Fibroblast of lung (primary cell): ENCODE data around the gene PHC1. TPM values are rescaled to one million over a fixed set of nuclear protein-coding genes. Genes with fewer than 3 reads are reported as not detected.
"Not testable (repeated sequence)": the region's sequence is repeated elsewhere in the genome, so short reads cannot be mapped to it uniquely, and the experiment has no call there.

Experiments used
- DNase-seq, 2 donors: peaks; one replicate each; pipeline versions ENCODE4 v3.0.0 to v3.0.0-alpha.2; 2010; ENCODE audit warnings: low read depth in 2 of 2
- H2AFZ ChIP-seq: 2 replicates; pipeline ENCODE4 v1.5.1; 2012; ENCODE audit warnings: low read length, control low read depth, inconsistent platforms
- H3K27ac ChIP-seq: 2 replicates; pipeline ENCODE4 v1.5.1; 2011; ENCODE audit warnings: low read length, control low read depth; ENCODE audit not compliant: insufficient read depth
- H3K27me3 ChIP-seq: 2 replicates; pipeline ENCODE4 v1.5.1; 2011; ENCODE audit warnings: mild to moderate bottlenecking, low read length; ENCODE audit not compliant: control insufficient read depth, insufficient read depth
- H3K36me3 ChIP-seq: 2 replicates; pipeline ENCODE4 v1.5.1; 2011; ENCODE audit warnings: low read length; ENCODE audit not compliant: control insufficient read depth, insufficient read depth
- H3K4me1 ChIP-seq: 2 replicates; pipeline ENCODE4 v1.5.1; 2011; ENCODE audit warnings: low read length; ENCODE audit not compliant: control insufficient read depth, insufficient read depth; ENCODE audit errors: extremely low read depth
- H3K4me2 ChIP-seq: 2 replicates; pipeline ENCODE4 v1.5.1; 2011; ENCODE audit warnings: low read length, control low read depth; ENCODE audit not compliant: insufficient read depth; ENCODE audit errors: extremely low read depth
- H3K4me3 ChIP-seq, 4 experiments: fragments of 200-600 bp in 1 of 4; sonication (generic) in 1 of 4; replicated peaks in 1 of 4; 2 replicates each; pipeline ENCODE4 v1.5.1; 2011 to 2016; ENCODE audit warnings: low read length in 4 of 4, low read depth in 3 of 4, mild to moderate bottlenecking in 3 of 4, control low read depth in 2 of 4, inconsistent platforms in 1 of 4, mixed read lengths in 1 of 4; ENCODE audit not compliant: insufficient read depth in 1 of 4; ENCODE audit errors: control extremely low read depth in 1 of 4
- H3K79me2 ChIP-seq: 2 replicates; pipeline ENCODE4 v1.5.1; 2012; ENCODE audit warnings: mild to moderate bottlenecking, low read length, inconsistent platforms; ENCODE audit not compliant: control insufficient read depth, insufficient read depth
- H3K9ac ChIP-seq: 2 replicates; pipeline ENCODE4 v1.5.1; 2011; ENCODE audit warnings: mild to moderate bottlenecking, low read length, control low read depth; ENCODE audit not compliant: insufficient read depth
- H3K9me3 ChIP-seq: 2 replicates; pipeline ENCODE4 v1.5.1; 2012; ENCODE audit warnings: low read depth, low read length; ENCODE audit not compliant: control insufficient read depth, insufficient read depth
- H4K20me1 ChIP-seq: 2 replicates; pipeline ENCODE4 v1.5.1; 2011; ENCODE audit warnings: low read length; ENCODE audit not compliant: control insufficient read depth, insufficient read depth; ENCODE audit errors: extremely low read depth
- EZH2 ChIP-seq: IDR thresholded peaks from 2 replicates; pipeline ENCODE4 v1.5.1; 2012; ENCODE audit warnings: low read length, control low read depth, mild to moderate bottlenecking; ENCODE audit errors: missing control alignments
- polyA plus RNA-seq, 2 donors: library from polyadenylated mRNA; depleted of rRNA in 1 of 2; stranded (reverse) in 1 of 2; unstranded in 1 of 2; fragments of >200 nt; gene quantifications; 2 replicates each; pipeline ENCODE4 v1.2.1, GENCODE V29; 2011 to 2012; ENCODE audit warnings: missing spikeins in 1 of 2
- total RNA-seq: library from RNA; depleted of rRNA; stranded (reverse); fragments of >200 nt; gene quantifications from 2 replicates; pipeline ENCODE4 v1.2.1, GENCODE V29; 2014
- TF ChIP-seq, protein P1 (sequence below), 2 donors: IDR thresholded peaks in 1 of 2; conservative IDR thresholded peaks in 1 of 2; 1 replicate in 1 of 2; 2 replicates in 1 of 2; pipeline ENCODE4 v1.5.1; 2011 to 2012; ENCODE audit warnings: low read length in 2 of 2, control low read depth in 1 of 2, inconsistent platforms in 1 of 2, low read depth in 1 of 2, mild to moderate bottlenecking in 1 of 2

The PHC1 gene
- total and polyA plus RNA-seq, 2 donors (not counting 1 experiment from before 2014, with no cell fraction given): 15.2 to 21.4 TPM

DNA sequence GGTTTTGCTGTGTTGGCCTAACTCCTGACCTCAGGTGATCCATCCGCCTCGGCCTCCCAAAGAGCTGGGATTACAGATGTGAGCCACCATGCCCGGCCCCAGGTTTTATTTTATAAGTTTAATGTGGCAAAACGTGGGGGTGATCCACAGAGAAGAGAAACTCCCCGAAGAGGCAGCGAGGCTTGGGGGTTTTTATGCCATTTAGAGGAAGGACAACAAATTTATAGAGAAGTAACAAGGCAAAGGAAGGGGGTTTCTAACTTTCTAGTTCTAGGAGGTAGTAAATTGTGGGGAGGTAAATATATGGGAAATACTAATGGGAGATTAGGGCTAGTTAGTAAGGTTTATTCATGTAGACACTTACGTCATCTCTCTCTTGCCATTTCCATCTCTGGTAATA lies 17.2 kb upstream of the PHC1 start:
- Histone ChIP-seq H2AFZ (no peak overlapping the region), H3K27me3 (no peaks in the 10 kb centered on the region), H3K27ac (no peak overlapping the region), H3K4me3 (no peak overlapping the region), H3K4me2 (no peak overlapping the region), H3K9me3 (no peaks in the 10 kb centered on the region), H3K79me2 (no peaks in the 10 kb centered on the region), H3K9ac (no peak overlapping the region), H3K4me1 (no peaks in the 10 kb centered on the region), H3K36me3 (no peaks in the 10 kb centered on the region), H4K20me1 (no peaks in the 10 kb centered on the region)
- no peak for DNase-seq
- TF ChIP-seq EZH2: no peak
- TF ChIP-seq, protein P1, sequence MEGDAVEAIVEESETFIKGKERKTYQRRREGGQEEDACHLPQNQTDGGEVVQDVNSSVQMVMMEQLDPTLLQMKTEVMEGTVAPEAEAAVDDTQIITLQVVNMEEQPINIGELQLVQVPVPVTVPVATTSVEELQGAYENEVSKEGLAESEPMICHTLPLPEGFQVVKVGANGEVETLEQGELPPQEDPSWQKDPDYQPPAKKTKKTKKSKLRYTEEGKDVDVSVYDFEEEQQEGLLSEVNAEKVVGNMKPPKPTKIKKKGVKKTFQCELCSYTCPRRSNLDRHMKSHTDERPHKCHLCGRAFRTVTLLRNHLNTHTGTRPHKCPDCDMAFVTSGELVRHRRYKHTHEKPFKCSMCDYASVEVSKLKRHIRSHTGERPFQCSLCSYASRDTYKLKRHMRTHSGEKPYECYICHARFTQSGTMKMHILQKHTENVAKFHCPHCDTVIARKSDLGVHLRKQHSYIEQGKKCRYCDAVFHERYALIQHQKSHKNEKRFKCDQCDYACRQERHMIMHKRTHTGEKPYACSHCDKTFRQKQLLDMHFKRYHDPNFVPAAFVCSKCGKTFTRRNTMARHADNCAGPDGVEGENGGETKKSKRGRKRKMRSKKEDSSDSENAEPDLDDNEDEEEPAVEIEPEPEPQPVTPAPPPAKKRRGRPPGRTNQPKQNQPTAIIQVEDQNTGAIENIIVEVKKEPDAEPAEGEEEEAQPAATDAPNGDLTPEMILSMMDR (conservative IDR thresholded peaks at IDR 0.05 in 1 of 2, IDR thresholded peaks at IDR 0.05 in 1 of 2; ENCODE audit: low read depth in 1 of 2, low read length in 2 of 2): no peak

DNA sequence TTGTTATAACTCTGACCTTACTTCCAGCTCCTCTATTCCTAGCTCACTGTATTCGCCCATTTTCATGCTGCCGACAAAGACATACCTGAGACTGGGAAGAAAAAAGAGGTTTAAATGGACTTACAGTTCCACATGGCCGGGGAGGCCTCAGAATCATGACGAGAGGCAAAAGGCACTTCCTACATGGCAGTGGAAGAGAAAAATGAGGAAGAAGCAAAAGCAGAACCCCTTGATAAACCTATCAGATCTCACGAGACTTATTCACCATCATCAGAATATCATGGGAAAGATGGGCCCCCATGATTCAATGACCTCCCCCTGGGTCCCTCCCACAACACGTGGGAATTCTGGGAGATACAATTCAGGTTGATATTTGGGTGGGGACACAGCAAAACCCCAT lies 14.5 kb upstream of the PHC1 start:
- H3K9ac ChIP-seq: no peak overlapping the region
- TF ChIP-seq, protein P1 (conservative IDR thresholded peaks at IDR 0.05 in 1 of 2, IDR thresholded peaks at IDR 0.05 in 1 of 2; ENCODE audit: low read depth in 1 of 2, low read length in 2 of 2): no peak
- no peak for TF ChIP-seq EZH2
- H3K27me3 ChIP-seq: no peaks in the 10 kb centered on the region
- H2AFZ ChIP-seq: no peak overlapping the region
- no peak overlapping the region for H3K4me2 ChIP-seq
- no peaks in the 10 kb centered on the region for H3K9me3 ChIP-seq
- H3K36me3 ChIP-seq: no peaks in the 10 kb centered on the region
- no peaks in the 10 kb centered on the region for H3K79me2 ChIP-seq
- no peaks in the 10 kb centered on the region for H4K20me1 ChIP-seq
- DNase-seq: no peak
- H3K4me1 ChIP-seq: no peaks in the 10 kb centered on the region
- no peak overlapping the region for H3K27ac ChIP-seq
- no peak overlapping the region for H3K4me3 ChIP-seq

DNA sequence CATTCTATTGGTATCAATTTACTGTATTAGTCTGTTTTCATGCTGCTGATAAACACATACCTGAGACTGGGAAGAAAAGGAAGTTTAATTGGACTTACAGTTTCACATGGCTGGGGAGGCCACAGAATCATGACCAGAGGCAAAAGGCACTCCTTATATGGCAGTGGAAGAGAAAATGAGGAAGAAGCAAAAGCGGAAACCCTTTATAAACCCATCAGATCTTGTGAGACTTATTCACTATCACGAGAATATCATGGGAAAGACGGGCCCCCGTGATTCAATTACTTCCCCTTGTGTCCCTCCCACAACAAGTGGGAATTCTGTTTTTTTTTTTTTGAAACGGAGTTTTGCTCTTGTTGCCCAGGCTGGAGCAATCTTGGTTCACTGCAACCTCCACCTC lies 11.6 kb upstream of the PHC1 start:
- not testable (repeated sequence) for H3K27ac ChIP-seq, H3K9me3 ChIP-seq, H3K4me2 ChIP-seq, H3K4me3 ChIP-seq, H3K79me2 ChIP-seq, H3K36me3 ChIP-seq, H3K9ac ChIP-seq, H3K27me3 ChIP-seq, H2AFZ ChIP-seq, H4K20me1 ChIP-seq, DNase-seq, H3K4me1 ChIP-seq

DNA sequence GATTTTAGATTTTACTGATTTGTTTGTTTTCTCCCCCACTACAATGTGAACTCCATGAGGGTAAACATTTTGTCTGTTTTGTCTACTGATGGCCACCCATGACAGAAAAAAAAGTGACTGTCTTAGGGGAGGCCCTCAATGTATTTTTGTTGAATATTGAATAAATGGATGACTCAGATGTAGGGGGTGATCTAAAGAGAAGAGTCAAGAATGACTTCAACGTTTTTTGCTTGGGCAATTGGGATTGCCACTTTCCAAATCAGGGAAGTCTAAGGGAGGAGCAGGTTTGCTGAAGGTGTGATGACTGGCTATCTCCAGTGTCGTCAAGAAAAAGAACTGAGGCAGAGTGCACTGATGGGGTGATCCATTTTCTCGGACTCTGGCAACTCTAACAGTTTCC lies 10.7 kb upstream of the PHC1 start:
- H3K4me1 ChIP-seq: no peaks in the 10 kb centered on the region
- H3K27me3 ChIP-seq: no peaks in the 10 kb centered on the region
- H3K9ac ChIP-seq: no peak overlapping the region
- no peaks in the 10 kb centered on the region for H3K9me3 ChIP-seq
- TF ChIP-seq, protein P1 (conservative IDR thresholded peaks at IDR 0.05 in 1 of 2, IDR thresholded peaks at IDR 0.05 in 1 of 2; ENCODE audit: low read depth in 1 of 2, low read length in 2 of 2): no peak
- no peak for TF ChIP-seq EZH2
- H3K4me2 ChIP-seq: no peak overlapping the region
- DNase-seq: no peak
- H4K20me1 ChIP-seq: no peaks in the 10 kb centered on the region
- no peak overlapping the region for H2AFZ ChIP-seq
- no peaks in the 10 kb centered on the region for H3K79me2 ChIP-seq
- no peaks in the 10 kb centered on the region for H3K36me3 ChIP-seq
- H3K27ac ChIP-seq: no peak overlapping the region
- no peak overlapping the region for H3K4me3 ChIP-seq
